NK-92 (cell line): Measurements from ENCODE around the gene HYPK.
"Not testable (repeated sequence)": the region's sequence is repeated elsewhere in the genome, so short reads cannot be mapped to it uniquely, and the experiment has no call there.

Source experiments
- DNase-seq: peaks from one replicate; lab custom pipeline; 2025; ENCODE audit not compliant: unreplicated experiment; lab: John Stamatoyannopoulos, UW

Gene HYPK

GRCh38 chr15:43832485-43832884 lies 32.1 kb downstream of the HYPK start:
- DNase-seq, result not testable (repeated sequence)

- DNase-seq, result no peak
Observed at GRCh38 chr15:43845421-43845820, 45.0 kb downstream of the HYPK start.

- DNase-seq, result no peak
Observed at GRCh38 chr15:43851251-43851650, 50.9 kb downstream of the HYPK start.

GRCh38 chr15:43852607-43853006 lies 52.2 kb downstream of the HYPK start:
- no peak for DNase-seq
